ENCODE data around the gene ZNF609.

The ZNF609 gene

DNA sequence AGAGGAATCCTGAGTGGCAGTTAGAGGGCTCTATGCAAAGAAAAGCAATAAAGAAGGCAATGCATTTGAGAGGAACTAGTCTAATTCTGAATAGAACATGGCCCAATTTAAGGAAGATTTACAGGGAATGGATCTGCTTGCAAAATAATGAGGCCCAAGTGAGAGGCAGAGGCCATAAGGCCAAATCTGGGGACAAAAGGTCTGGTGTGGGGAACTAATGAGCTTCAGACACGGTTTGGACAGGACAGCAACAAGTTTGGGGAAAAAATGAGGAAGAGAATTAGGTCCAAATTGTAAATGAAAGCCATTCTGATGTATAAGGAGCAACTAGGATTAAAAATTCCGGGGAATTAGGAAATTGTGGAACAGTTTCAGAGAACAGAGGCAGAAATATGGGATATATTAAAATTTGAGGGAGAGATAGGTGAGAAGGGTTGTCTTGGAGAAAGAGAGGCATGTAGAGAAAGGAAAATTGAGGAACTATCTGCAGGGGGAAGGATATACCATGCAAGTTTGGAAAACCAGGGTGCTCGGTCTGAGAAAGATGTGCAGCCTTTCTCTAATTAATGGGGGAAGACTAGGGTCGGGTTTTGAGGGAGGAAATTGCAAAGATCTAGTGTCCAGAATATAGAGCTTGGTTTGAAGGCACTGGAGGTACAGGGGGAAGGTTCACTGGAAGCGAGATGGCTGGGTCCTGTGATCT lies 241.3 kb downstream of the ZNF609 start:
- DNase-seq, result no peak

GRCh38 chr15:64702816-64703631 lies 242.6 kb downstream of the ZNF609 start:
- peak; percentile 94 for DNase-seq

DNA sequence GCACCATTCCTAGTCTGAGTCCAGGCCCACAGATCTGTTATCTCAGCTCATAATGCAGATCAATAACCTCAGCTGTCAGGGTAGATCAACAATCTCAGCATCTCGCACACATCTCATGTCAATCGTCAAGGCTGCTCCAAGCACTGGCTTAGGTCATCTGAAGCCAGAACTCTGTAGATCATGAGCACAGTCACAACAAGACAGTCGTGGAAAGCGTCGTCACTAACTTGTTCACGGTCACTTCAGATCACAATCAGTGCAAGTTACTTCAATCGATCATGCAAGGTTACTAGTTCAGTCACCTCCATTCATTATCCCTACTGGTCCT lies 243.2 kb downstream of the ZNF609 start:
- peak; percentile 11 for DNase-seq

GRCh38 chr15:64705006-64705405 lies 244.6 kb downstream of the ZNF609 start:
- no peak for DNase-seq

- no peak for DNase-seq
Measured at GRCh38 chr15:64706011-64706911, 245.9 kb downstream of the ZNF609 start.

DNA sequence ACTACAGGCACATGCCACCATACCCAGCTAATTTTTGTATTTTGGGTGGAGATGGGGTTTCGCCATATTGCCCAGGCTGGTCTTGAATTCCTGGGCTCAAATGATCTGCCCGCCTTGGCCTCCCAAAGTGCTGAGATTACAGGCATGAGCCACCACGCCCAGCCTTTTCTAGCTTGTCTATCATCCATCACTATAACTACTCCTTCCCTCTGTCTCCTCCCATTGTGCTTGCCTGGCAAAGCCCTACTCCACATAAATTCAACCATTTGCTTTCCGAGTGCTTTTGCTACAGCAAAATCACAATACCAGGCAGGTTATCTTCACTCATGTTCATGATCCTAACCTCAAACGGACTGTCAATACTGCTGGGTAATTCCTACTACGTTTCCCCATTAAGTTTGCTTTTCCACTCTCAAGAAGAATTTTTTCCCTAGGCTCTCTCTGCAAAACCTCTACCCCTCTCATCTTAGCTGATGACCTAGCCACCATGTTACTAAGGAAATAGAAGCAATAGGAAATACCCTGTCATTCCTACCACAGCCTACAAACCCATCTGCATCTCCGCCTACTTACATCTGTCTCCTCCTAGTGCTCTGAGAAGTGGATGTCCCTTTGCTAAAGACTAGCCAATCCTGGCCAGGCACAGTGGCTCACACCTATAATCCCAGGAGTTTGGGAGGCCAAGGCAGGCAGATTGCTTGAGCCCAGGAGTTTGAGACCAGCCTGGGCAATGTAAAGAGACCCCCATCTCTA lies 250.5 kb downstream of the ZNF609 start:
- DNase-seq, result no peak

GRCh38 chr15:64712353-64712752 lies 252.0 kb downstream of the ZNF609 start:
- no peak for DNase-seq

DNA sequence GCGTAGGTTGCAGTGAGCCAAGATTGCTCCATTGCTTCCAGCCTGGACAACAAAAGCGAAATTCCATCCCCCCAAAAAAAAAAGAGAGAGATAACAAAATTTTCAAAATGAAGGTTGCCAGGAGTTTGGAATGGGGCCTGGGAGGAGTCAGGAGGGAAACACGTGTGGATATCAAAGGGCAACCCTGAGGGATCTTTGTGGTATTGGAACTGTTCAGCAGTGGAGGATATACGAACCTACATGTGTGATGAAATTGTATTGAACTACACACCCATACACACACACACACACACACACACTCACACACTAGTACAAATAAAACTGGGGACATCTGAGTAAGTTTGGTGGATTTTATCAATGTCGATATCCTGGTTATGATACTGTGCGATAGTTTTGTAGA lies 253.2 kb downstream of the ZNF609 start:
- no peak for DNase-seq

DNA sequence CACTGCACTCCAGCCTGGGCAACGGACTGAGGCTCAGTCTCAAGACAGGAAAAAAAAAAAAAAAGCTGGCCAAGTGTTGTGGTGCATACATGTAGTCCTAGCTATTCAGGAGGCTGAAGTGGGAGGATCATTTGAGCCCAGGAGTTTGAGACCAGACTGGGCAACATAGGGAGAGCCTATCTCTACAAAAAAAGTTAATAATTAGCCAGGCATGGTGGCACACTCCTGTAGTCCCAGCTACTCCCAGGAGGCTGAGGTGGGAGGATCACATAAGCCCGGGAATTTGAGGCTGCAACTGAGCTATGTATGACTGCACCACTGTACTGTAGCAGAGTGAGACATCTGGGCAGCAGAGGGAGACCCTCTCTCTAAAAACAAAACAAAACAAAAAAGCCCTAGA lies 256.1 kb downstream of the ZNF609 start:
- DNase-seq, result no peak

DNA sequence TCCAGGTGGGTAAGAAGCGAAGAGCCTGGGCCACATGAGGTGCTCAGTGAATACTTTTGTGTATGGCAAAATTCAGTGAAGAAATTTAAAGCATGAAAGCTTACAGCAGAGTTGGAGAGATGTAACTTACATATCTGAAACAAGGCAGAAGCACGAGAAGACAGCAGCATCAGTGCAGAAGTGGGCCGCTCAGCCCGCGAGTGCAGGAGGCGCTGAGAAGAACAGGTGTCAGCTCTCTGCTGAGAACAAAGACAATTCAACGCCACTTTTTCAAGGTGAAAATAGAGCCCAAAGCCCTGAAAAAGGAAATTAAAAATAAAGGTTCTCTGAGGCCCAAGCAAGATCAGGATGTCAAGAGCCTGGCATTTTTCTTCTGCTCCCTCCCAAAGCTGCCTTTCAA lies 256.8 kb downstream of the ZNF609 start:
- DNase-seq, result no peak

GRCh38 chr15:64717735-64718495 lies 257.5 kb downstream of the ZNF609 start:
- no peak for DNase-seq

GRCh38 chr15:64720188-64720587 lies 259.8 kb downstream of the ZNF609 start:
- no peak for DNase-seq

DNA sequence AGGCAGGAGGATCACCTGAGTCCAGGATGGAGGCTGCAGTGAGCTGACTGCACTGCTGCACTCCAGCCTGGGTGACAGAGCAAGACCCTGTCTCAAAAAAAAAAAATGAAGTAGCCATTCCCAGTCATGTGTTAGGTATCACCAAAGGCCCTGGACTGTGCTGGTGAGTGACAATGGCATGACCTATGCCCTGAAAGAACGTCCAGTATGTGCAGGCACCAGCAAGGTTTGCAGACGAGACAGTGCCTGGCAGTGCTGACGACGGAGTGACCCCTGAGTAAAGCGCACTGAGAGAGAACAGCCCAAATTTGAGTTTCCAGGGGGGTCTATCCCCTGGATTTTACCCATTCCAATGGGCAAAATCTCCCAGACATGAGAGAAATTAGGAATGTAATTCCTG lies 269.8 kb downstream of the ZNF609 start:
- DNase-seq, result no peak

- peak; percentile 83 for DNase-seq
Measured at GRCh38 chr15:64731012-64731804, 270.8 kb downstream of the ZNF609 start.

- DNase-seq, result no peak
Measured at GRCh38 chr15:64731805-64732151, 271.4 kb downstream of the ZNF609 start.

- DNase-seq, result no peak
Measured at GRCh38 chr15:64732156-64732860, 271.9 kb downstream of the ZNF609 start.
